HepG2 (cell line): ENCODE data around the gene ABCB6. TPM values are rescaled to one million over a fixed set of nuclear protein-coding genes. Genes with fewer than 3 reads are reported as not detected.

Experiments
- BORCS8-MEF2B ChIP-seq: sonication (generic); formaldehyde crosslinking; IDR thresholded peaks from 2 replicates; pipeline ENCODE4 v1.8.0; 2022; ENCODE audit warnings: mild to moderate bottlenecking, missing genetic modification reagents
- DMAP1 ChIP-seq: IDR thresholded peaks from 2 replicates; pipeline ENCODE4 v1.6.1; 2016
- EEA1 ChIP-seq: sonication (generic); formaldehyde crosslinking; IDR thresholded peaks from 2 replicates; pipeline ENCODE4 v1.5.1; 2020; ENCODE audit warnings: mild to moderate bottlenecking, missing genetic modification reagents, borderline replicate concordance
- FOXJ3 ChIP-seq: sonication (generic); formaldehyde crosslinking; IDR thresholded peaks from 2 replicates; pipeline ENCODE4 v1.4.0; 2020; ENCODE audit warnings: missing genetic modification reagents, mild to moderate bottlenecking, borderline replicate concordance
- FOXK1 ChIP-seq: sonication (generic); formaldehyde crosslinking; IDR thresholded peaks from 2 replicates; pipeline ENCODE4 v1.4.0; 2020; ENCODE audit warnings: low read depth, missing genetic modification reagents, borderline replicate concordance
- FOXP1 ChIP-seq, 2 experiments: fragments of 450-650 bp in 1 of 2; IDR thresholded peaks; 2 replicates each; pipeline ENCODE4 v1.6.1; 2017 to 2018; ENCODE audit warnings: antibody characterized with exemption in 1 of 2
- GABPA ChIP-seq, 2 experiments: IDR thresholded peaks; 2 replicates each; pipeline ENCODE4 v1.6.1; 2011 to 2016; ENCODE audit warnings: low read depth in 2 of 2, low read length in 1 of 2, missing biosample characterization in 1 of 2, missing genetic modification characterization in 1 of 2
- GATA4 ChIP-seq: sonication (generic); IDR thresholded peaks from 2 replicates; pipeline ENCODE4 v1.6.1; 2016; ENCODE audit warnings: antibody characterized with exemption, low read depth, borderline replicate concordance
- GLI4 ChIP-seq: sonication (generic); formaldehyde crosslinking; IDR thresholded peaks from 2 replicates; pipeline ENCODE4 v1.5.1; 2020; ENCODE audit warnings: missing genetic modification reagents, mild to moderate bottlenecking, moderate library complexity, borderline replicate concordance
- HDAC2 ChIP-seq: sonication (generic); formaldehyde crosslinking; IDR thresholded peaks from 2 replicates; pipeline ENCODE4 v1.4.0; 2020; ENCODE audit warnings: missing genetic modification reagents
- HNRNPH1 ChIP-seq: fragments of 200-400 bp; formaldehyde crosslinking; optimal IDR thresholded peaks from 2 replicates; pipeline ENCODE3; 2017; ENCODE audit warnings: mild to moderate bottlenecking, low read depth, low read length
- KDM1A ChIP-seq: IDR thresholded peaks from 2 replicates; pipeline ENCODE4 v1.6.1; 2016; ENCODE audit warnings: missing compliant biosample characterization
- KDM2A ChIP-seq: sonication (generic); formaldehyde crosslinking; IDR thresholded peaks from 2 replicates; pipeline ENCODE4 v1.4.0; 2020; ENCODE audit warnings: low read depth, missing genetic modification reagents, borderline replicate concordance
- KDM4B ChIP-seq: sonication (generic); formaldehyde crosslinking; IDR thresholded peaks from 2 replicates; pipeline ENCODE4 v1.4.0; 2020; ENCODE audit warnings: missing genetic modification reagents
- LCORL ChIP-seq, 2 experiments: fragments of 450-650 bp in 1 of 2; sonication (generic) in 1 of 2; formaldehyde crosslinking in 1 of 2; IDR thresholded peaks; 2 replicates each; pipeline versions ENCODE4 v1.5.0 to v1.6.1; 2017 to 2020; ENCODE audit warnings: antibody characterized with exemption in 1 of 2, missing genetic modification reagents in 1 of 2
- MAF1 ChIP-seq: sonication (generic); formaldehyde crosslinking; IDR thresholded peaks from 2 replicates; pipeline ENCODE4 v1.5.0; 2020; ENCODE audit warnings: missing genetic modification reagents, borderline replicate concordance
- NFE2L1 ChIP-seq: sonication (generic); formaldehyde crosslinking; IDR thresholded peaks from 2 replicates; pipeline ENCODE4 v1.4.0; 2020; ENCODE audit warnings: missing genetic modification reagents, mild to moderate bottlenecking, borderline replicate concordance
- NRL ChIP-seq: sonication (generic); formaldehyde crosslinking; IDR thresholded peaks from 2 replicates; pipeline ENCODE4 v1.5.0; 2020; ENCODE audit warnings: missing genetic modification reagents, mild to moderate bottlenecking, moderate library complexity, borderline replicate concordance
- PTBP1 ChIP-seq: fragments of 200-400 bp; formaldehyde crosslinking; IDR thresholded peaks from 2 replicates; pipeline ENCODE4 v1.6.1; 2018; ENCODE audit warnings: low read length, low read depth; ENCODE audit not compliant: poor library complexity, severe bottlenecking
- RARA ChIP-seq: IDR thresholded peaks from 2 replicates; pipeline ENCODE4 v1.6.1; 2016; ENCODE audit warnings: missing genetic modification reagents, missing compliant biosample characterization
- ZFAT ChIP-seq: sonication (generic); formaldehyde crosslinking; conservative IDR thresholded peaks from 2 replicates; pipeline ENCODE4 v1.8.1; 2023; ENCODE audit warnings: missing genetic modification reagents, inconsistent platforms
- ZFP36L1 ChIP-seq: sonication (generic); formaldehyde crosslinking; IDR thresholded peaks from 2 replicates; pipeline ENCODE4 v1.8.0; 2022; ENCODE audit warnings: mild to moderate bottlenecking, missing genetic modification reagents, moderate library complexity
- ZNF282 ChIP-seq: fragments of 450-650 bp; IDR thresholded peaks from 2 replicates; pipeline ENCODE4 v1.6.1; 2018; ENCODE audit not compliant: partially characterized antibody
- ZNF296 ChIP-seq: sonication (generic); formaldehyde crosslinking; conservative IDR thresholded peaks from 2 replicates; pipeline ENCODE4 v1.5.0; 2020; ENCODE audit warnings: mild to moderate bottlenecking, missing genetic modification reagents
- ZNF562 ChIP-seq: sonication (generic); formaldehyde crosslinking; IDR thresholded peaks from 2 replicates; pipeline ENCODE4 v1.8.0; 2022; ENCODE audit warnings: missing genetic modification reagents, borderline replicate concordance
- ZNF589 ChIP-seq: sonication (generic); formaldehyde crosslinking; conservative IDR thresholded peaks from 2 replicates; pipeline ENCODE4 v1.8.0; 2022; ENCODE audit warnings: mild to moderate bottlenecking, moderate library complexity, missing genetic modification reagents
- ZNF816 ChIP-seq: sonication (generic); formaldehyde crosslinking; IDR thresholded peaks from 2 replicates; pipeline ENCODE4 v1.8.0; 2022; ENCODE audit warnings: missing genetic modification reagents, mild to moderate bottlenecking, borderline replicate concordance
- ZNF83 ChIP-seq: sonication (generic); formaldehyde crosslinking; IDR thresholded peaks from 2 replicates; pipeline ENCODE4 v1.4.0; 2020; ENCODE audit warnings: missing genetic modification reagents, mild to moderate bottlenecking, borderline replicate concordance
- ZNF878 ChIP-seq: sonication (generic); formaldehyde crosslinking; IDR thresholded peaks from 2 replicates; pipeline ENCODE4 v1.8.1; 2023; ENCODE audit warnings: mild to moderate bottlenecking, missing genetic modification reagents, moderate library complexity
- polyA plus RNA-seq, 8 experiments: library from polyadenylated mRNA; depleted of rRNA in 3 of 8; stranded (reverse) in 7 of 8; unstranded in 1 of 8; fragments of >200 nt; fragmentation: Illumina TruSeq in 4 of 8; extraction: Trizol in 4 of 8; gene quantifications; 2 replicates each; pipeline versions ENCODE4 v1.2.1 to v1.2.3, GENCODE V29; 2011 to 2016; ENCODE audit warnings: low read depth in 4 of 8, missing spikeins in 1 of 8, mixed read lengths in 1 of 8; ENCODE audit not compliant: insufficient read depth in 1 of 8
- total RNA-seq, 5 experiments: library from RNA; depleted of rRNA; stranded (reverse); fragments of >200 nt; fragmentation: Illumina TruSeq; extraction: Trizol; gene quantifications; 2 replicates each; pipeline ENCODE4 v1.2.3, GENCODE V29; 2016; ENCODE audit warnings: low read depth in 1 of 5
- TF ChIP-seq, protein P1 (sequence below): IDR thresholded peaks from 2 replicates; pipeline ENCODE4 v1.6.1; 2016; ENCODE audit warnings: missing biosample characterization, missing genetic modification reagents, low read depth

ABCB6 gene
- total and polyA plus RNA-seq, 2 of the 13 experiments (the other 11 are each of a cell fraction or from before 2014, with no cell fraction given): 91.1 to 137 TPM

DNA sequence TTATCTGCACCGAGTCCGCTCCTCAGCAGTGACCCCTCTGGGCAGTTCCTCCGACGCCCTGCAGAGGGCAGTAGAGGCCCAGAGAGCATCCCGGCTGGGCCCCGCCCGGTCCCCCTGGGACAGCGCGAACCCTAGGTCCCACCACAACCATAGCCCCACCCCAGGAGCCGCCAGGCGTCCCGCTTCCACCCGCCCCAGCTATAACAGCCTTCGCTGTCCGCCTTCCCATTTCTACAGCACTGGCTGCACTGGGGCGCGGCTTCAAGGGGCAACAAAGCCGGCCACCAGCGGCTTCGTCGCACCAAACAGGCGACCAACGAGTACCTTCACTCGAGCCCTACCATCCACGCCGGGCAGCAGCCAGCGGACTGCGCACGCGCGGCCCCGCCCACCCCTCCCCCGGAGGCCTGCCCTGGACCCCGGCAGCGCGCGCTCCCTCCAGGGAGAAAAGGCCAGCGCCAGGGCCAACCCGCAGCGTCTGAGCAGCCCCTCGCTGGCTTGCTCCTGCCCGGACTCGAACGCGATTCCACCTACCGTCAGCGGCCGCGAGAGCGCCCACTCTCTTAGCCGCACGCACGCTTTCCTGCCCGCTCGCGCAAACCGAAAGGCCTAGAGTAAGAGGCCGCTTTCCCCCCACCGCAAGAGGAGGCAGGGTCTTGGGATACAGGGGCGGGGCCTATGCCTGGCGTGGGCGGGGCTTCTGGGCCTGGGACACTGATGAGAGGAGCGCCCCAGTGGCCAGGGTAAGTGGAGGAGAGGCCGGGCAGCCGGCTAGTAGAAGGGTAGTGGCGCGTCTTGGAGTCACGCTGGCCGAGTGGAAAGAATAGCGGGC lies 58.4 kb downstream of the ABCB6 start, which contains the start of gene NHEJ1 (continued):
- TF ChIP-seq, protein P1, sequence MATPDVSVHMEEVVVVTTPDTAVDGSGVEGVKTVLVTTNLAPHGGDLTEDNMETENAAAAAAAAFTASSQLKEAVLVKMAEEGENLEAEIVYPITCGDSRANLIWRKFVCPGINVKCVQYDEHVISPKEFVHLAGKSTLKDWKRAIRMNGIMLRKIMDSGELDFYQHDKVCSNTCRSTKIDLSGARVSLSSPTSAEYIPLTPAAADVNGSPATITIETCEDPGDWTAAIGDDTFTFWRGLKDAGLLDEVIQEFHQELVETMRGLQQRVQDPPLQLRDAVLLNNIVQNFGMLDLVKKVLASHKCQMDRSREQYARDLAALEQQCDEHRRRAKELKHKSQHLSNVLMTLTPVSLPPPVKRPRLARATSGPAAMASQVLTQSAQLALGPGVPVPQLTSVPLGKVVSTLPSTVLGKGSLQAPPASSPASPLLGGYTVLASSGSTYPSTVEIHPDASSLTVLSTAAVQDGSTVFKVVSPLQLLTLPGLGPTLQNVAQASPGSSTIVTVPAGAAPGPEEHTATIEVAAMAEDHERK: no peak
- TF ChIP-seq BORCS8-MEF2B (peak; percentile 98), ZNF878 (CRISPR knock-in tag) (no peak), FOXJ3 (CRISPR knock-in tag) (0 out of 2 replicates have a peak, but pooled peaks have one; percentile 13), ZFAT (CRISPR knock-in tag) (0 out of 2 replicates have a peak, but pooled peaks have one; percentile 52), KDM2A (CRISPR knock-in tag) (peak; percentile 93), KDM4B (CRISPR knock-in tag) (no peak; the same call in none of the 2 replicates), KDM1A (CRISPR knock-in tag) (no peak), GLI4 (peak; percentile 94; the same call in 1 of the 2 replicates), RARA (CRISPR knock-in tag) (peak; percentile 4; the same call in 1 of the 2 replicates), ZNF589 (CRISPR knock-in tag) (peak; percentile 87; the same call in 1 of the 2 replicates), ZNF562 (no peak; the same call in 1 of the 2 replicates), PTBP1 (no peak), ZFP36L1 (CRISPR knock-in tag) (peak; percentile 63; the same call in 1 of the 2 replicates), NFE2L1 (0 out of 2 replicates have a peak, but pooled peaks have one; percentile 59), DMAP1 (CRISPR knock-in tag) (peak; percentile 93), ZNF282 (no peak), GABPA (IDR thresholded peaks at IDR 0.05; ENCODE audit: low read depth, low read length) (no peak), GABPA (CRISPR knock-in tag; IDR thresholded peaks at IDR 0.05; ENCODE audit: low read depth) (no peak), FOXK1 (CRISPR knock-in tag) (peak; percentile 34; the same call in 1 of the 2 replicates), NRL (CRISPR knock-in tag) (peak; percentile 54; the same call in 1 of the 2 replicates), ZNF816 (CRISPR knock-in tag) (peak; percentile 73), HDAC2 (CRISPR knock-in tag) (peak; percentile 69), HNRNPH1 (no peak), ZNF296 (CRISPR knock-in tag) (peak; percentile 78), EEA1 (peak; percentile 87; the same call in 1 of the 2 replicates), GATA4 (no peak; the same call in 1 of the 2 replicates), ZNF83 (CRISPR knock-in tag) (peak; percentile 94), MAF1 (CRISPR knock-in tag) (peak; percentile 48; the same call in 1 of the 2 replicates), LCORL (IDR thresholded peaks at IDR 0.05) (peak; percentile 54; the same call in 1 of the 2 replicates), LCORL (CRISPR knock-in tag; IDR thresholded peaks at IDR 0.05) (peak; percentile 93), FOXP1 (IDR thresholded peaks at IDR 0.05) (no peak), FOXP1 (CRISPR knock-in tag; IDR thresholded peaks at IDR 0.05) (no peak)
